ENCODE data around the gene AATK.

DNA sequence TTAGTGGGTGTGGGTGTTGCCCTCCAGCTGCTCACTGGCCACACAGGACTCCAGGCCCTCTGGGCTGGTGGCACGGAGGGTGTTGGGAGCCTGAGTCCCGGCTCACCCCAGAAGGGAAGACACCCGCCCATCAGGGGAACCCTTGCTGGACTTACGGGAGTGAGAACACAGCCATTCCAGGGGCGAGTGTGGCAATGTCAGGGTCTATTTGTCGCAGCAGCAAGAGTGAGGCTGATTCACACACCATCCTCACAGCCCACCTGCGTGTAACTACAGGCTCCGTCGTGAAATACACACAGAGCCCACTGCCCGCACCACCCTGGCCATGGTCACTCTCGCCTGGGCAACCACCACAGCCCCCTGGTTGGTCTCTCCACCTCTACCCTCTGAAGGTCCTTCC, 17.8 kb upstream of the AATK start:
- no peak for TF ChIP-seq EZH2 (IDR thresholded peaks at IDR 0.05; ENCODE audit: borderline replicate concordance)
- TF ChIP-seq, protein P1, sequence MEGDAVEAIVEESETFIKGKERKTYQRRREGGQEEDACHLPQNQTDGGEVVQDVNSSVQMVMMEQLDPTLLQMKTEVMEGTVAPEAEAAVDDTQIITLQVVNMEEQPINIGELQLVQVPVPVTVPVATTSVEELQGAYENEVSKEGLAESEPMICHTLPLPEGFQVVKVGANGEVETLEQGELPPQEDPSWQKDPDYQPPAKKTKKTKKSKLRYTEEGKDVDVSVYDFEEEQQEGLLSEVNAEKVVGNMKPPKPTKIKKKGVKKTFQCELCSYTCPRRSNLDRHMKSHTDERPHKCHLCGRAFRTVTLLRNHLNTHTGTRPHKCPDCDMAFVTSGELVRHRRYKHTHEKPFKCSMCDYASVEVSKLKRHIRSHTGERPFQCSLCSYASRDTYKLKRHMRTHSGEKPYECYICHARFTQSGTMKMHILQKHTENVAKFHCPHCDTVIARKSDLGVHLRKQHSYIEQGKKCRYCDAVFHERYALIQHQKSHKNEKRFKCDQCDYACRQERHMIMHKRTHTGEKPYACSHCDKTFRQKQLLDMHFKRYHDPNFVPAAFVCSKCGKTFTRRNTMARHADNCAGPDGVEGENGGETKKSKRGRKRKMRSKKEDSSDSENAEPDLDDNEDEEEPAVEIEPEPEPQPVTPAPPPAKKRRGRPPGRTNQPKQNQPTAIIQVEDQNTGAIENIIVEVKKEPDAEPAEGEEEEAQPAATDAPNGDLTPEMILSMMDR (IDR thresholded peaks at IDR 0.05; ENCODE audit: poor library complexity): no peak

All from hepatocyte (in vitro differentiated cells).